ENCODE measurements around the gene SRPK1.

- TF ChIP-seq CTCF (IDR thresholded peaks at IDR 0.05; ENCODE audit: borderline replicate concordance, extremely low read depth, low read length, poor library complexity, severe bottlenecking) (no peak), EZH2 (IDR thresholded peaks at IDR 0.05; ENCODE audit: borderline replicate concordance, low read depth, low read length, severe bottlenecking) (no peak)
Measured at GRCh38 chr6:35852994-35853393, 67.9 kb downstream of the SRPK1 start.
